Suppressor macrophage (primary cell): Measurements from ENCODE around the gene TRIM28.
"Not testable (repeated sequence)": the region's sequence is repeated elsewhere in the genome, so short reads cannot be mapped to it uniquely, and the experiment has no call there.

Experiments used
- DNase-seq, 4 experiments: peaks; one replicate each; pipeline ENCODE4 v3.0.0-alpha.2; 2020 to 2022

Gene TRIM28

GRCh38 chr19:58561373-58562121 lies 17.7 kb downstream of the TRIM28 start:
- DNase-seq, result no peak

GRCh38 chr19:58562122-58563033 lies 18.5 kb downstream of the TRIM28 start:
- peak in 3 of 4 experiments; percentile 18 to 57 (median 41) for DNase-seq

GRCh38 chr19:58563034-58563573 lies 19.2 kb downstream of the TRIM28 start:
- DNase-seq, result peak in 1 of 4 experiments; percentile 36

- no peak for DNase-seq
Measured at GRCh38 chr19:58563823-58564222, 20.0 kb downstream of the TRIM28 start.

GRCh38 chr19:58566989-58567388 lies 23.1 kb downstream of the TRIM28 start:
- no peak for DNase-seq

GRCh38 chr19:58568453-58569130 lies 24.7 kb downstream of the TRIM28 start:
- DNase-seq, result no peak

GRCh38 chr19:58569191-58569942 lies 25.5 kb downstream of the TRIM28 start:
- DNase-seq, result no peak

GRCh38 chr19:58569943-58570670 lies 26.2 kb downstream of the TRIM28 start:
- no peak for DNase-seq

GRCh38 chr19:58570770-58571574 lies 27.1 kb downstream of the TRIM28 start:
- no peak for DNase-seq

- no peak for DNase-seq
Measured at GRCh38 chr19:58571575-58571947, 27.7 kb downstream of the TRIM28 start.

- peak; percentile 63 to 79 (median 74) for DNase-seq
Measured at GRCh38 chr19:58572026-58572817, 28.4 kb downstream of the TRIM28 start.

GRCh38 chr19:58572818-58573657 lies 29.2 kb downstream of the TRIM28 start, which contains the start of gene MZF1:
TSS of gene MZF1 (minus strand) at chr19:58573335. CDS start at chr19:58571389, 1,946 bp downstream.
- DNase-seq, result peak; percentile 100

GRCh38 chr19:58573658-58574164 lies 29.8 kb downstream of the TRIM28 start:
- no peak for DNase-seq

GRCh38 chr19:58575183-58576041 lies 31.5 kb downstream of the TRIM28 start:
- peak; percentile 95 to 97 (median 96) for DNase-seq

- not testable (repeated sequence) for DNase-seq
Measured at GRCh38 chr19:58577581-58577980, 33.7 kb downstream of the TRIM28 start.

- DNase-seq, result no peak
Measured at GRCh38 chr19:58578012-58578925, 34.4 kb downstream of the TRIM28 start.
